GM19240 (cell line): ENCODE measurements around the gene C1orf105.

ENCODE experiments used
- DNase-seq: peaks from one replicate; pipeline ENCODE4 v3.0.0; 2011; ENCODE audit warnings: low spot score; ENCODE audit not compliant: insufficient read length

Gene C1orf105

GRCh38 chr1:172395576-172395975, 24.9 kb upstream of the C1orf105 start:
- DNase-seq = no peak

- DNase-seq = no peak
Measured at GRCh38 chr1:172397221-172397620, 23.3 kb upstream of the C1orf105 start.

GRCh38 chr1:172397633-172398032, 22.9 kb upstream of the C1orf105 start:
- DNase-seq = no peak

GRCh38 chr1:172398193-172398592, 22.3 kb upstream of the C1orf105 start:
- no peak for DNase-seq

GRCh38 chr1:172398970-172399755, 21.3 kb upstream of the C1orf105 start:
- peak; percentile 17 for DNase-seq

- DNase-seq = no peak
Measured at GRCh38 chr1:172399756-172400721, 20.4 kb upstream of the C1orf105 start.

GRCh38 chr1:172400722-172401105, 19.8 kb upstream of the C1orf105 start:
- DNase-seq = no peak

- DNase-seq = no peak
Measured at GRCh38 chr1:172401477-172401876, 19.0 kb upstream of the C1orf105 start.

GRCh38 chr1:172401892-172402291, 18.6 kb upstream of the C1orf105 start:
- DNase-seq = no peak

GRCh38 chr1:172402878-172403569, 17.5 kb upstream of the C1orf105 start:
- DNase-seq = no peak

- DNase-seq = no peak
Measured at GRCh38 chr1:172404121-172404520, 16.4 kb upstream of the C1orf105 start.

- DNase-seq = no peak
Measured at GRCh38 chr1:172405912-172406311, 14.6 kb upstream of the C1orf105 start.

GRCh38 chr1:172406968-172407367, 13.5 kb upstream of the C1orf105 start:
- no peak for DNase-seq

- DNase-seq = no peak
Measured at GRCh38 chr1:172408958-172409357, 11.5 kb upstream of the C1orf105 start.

GRCh38 chr1:172410027-172410426, 10.5 kb upstream of the C1orf105 start:
- no peak for DNase-seq

GRCh38 chr1:172411791-172412338, 8.6 kb upstream of the C1orf105 start:
- no peak for DNase-seq

GRCh38 chr1:172414331-172414730, 6.2 kb upstream of the C1orf105 start:
- DNase-seq = no peak

GRCh38 chr1:172416496-172417035, 3.9 kb upstream of the C1orf105 start:
- no peak for DNase-seq

- no peak for DNase-seq
Measured at GRCh38 chr1:172417557-172417956, 2.9 kb upstream of the C1orf105 start.

GRCh38 chr1:172421974-172422604, 1.6 kb downstream of the C1orf105 start:
- DNase-seq = no peak

GRCh38 chr1:172423336-172423735, 2.9 kb downstream of the C1orf105 start:
- DNase-seq = no peak
